Vagina (tissue), 2 donors: ENCODE measurements around the gene SH3GL3.

Experiments
- CTCF ChIP-seq, 3 experiments: fragments of 450-650 bp in 2 of 3; fragments of 200-600 bp in 1 of 3; sonication (generic) in 1 of 3; IDR thresholded peaks; one replicate each; pipeline ENCODE4 v1.5.1; 2017 to 2019; ENCODE audit warnings: antibody characterized with exemption in 3 of 3, mild to moderate bottlenecking in 2 of 3, moderate library complexity in 2 of 3
- POLR2AphosphoS5 ChIP-seq, 2 donors: sonication (generic); formaldehyde crosslinking; IDR thresholded peaks; one replicate each; pipeline ENCODE4 v1.9.0; 2017; ENCODE audit warnings: antibody characterized with exemption in 2 of 2, mild to moderate bottlenecking in 2 of 2, low read depth in 1 of 2; ENCODE audit not compliant: insufficient read depth in 1 of 2

GRCh38 chr15:83585601-83586335, 138.6 kb downstream of the SH3GL3 start:
- TF ChIP-seq CTCF (IDR thresholded peaks at IDR 0.05) = no peak
- no peak for TF ChIP-seq POLR2AphosphoS5 (IDR thresholded peaks at IDR 0.05; ENCODE audit: insufficient read depth in 1 of 2, low read depth in 1 of 2)
